Stimulated activated CD4-positive, alpha-beta T cell treated with anti-CD3 and anti-CD28 coated beads, TNF-alpha, amount 100 ng/mL, for 48 hours (primary cell): ENCODE data around the gene ERBB4.

Source experiments
- DNase-seq, 3 donors: peaks; one replicate each; pipeline ENCODE4 v3.0.0-alpha.2; 2020; ENCODE audit warnings: low read depth in 3 of 3

Gene ERBB4

GRCh38 chr2:211358504-211358903 lies 1180.1 kb downstream of the ERBB4 start:
- no peak for DNase-seq

- DNase-seq: no peak
These were observed 1184.1 kb downstream of the ERBB4 start for GRCh38 chr2:211354481-211354880.

- DNase-seq: no peak
These were observed 1186.6 kb downstream of the ERBB4 start for GRCh38 chr2:211351987-211352386.

DNA sequence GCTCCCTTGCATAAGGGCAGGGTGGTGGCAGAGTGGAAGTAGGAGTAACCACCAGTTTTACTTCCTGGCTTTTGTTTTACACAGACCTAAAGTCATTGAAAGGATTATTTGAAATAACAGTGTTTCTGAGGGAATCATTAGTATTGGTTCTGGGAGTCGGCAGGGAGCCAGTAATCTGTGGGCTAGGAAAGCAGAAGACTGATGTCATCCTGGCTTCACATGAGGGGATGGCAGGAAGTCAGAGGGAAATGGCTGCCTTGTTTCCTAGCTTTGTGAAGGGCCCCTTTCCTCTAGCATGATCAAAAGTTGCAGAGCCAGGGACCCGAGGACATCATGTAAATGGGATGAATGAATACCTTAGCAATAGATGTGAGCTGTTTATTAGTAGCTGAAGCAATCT lies 1189.6 kb downstream of the ERBB4 start:
- no peak for DNase-seq

DNA sequence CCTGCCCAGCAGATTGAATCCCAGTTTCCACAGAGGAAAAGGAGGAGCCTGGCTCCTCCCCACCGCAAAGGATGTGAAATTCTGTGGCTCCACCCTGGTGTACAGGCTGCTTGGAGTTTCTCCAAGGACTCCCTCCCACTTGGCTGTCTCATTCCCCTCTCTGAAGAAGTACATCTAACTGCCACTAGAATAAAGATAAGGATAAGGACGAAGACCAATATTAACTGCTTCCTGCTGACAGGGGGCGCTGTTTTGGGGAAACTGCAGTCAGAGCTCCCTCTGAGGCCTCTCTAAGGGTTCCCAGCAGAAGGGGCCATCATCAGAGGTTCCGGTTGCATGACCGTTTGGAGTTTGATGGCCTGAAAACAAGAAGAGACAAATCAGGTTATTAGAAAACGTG lies 1191.3 kb downstream of the ERBB4 start:
- no peak for DNase-seq

GRCh38 chr2:211344289-211344688 lies 1194.3 kb downstream of the ERBB4 start:
- no peak for DNase-seq

GRCh38 chr2:211333377-211333776 lies 1205.2 kb downstream of the ERBB4 start:
- DNase-seq: no peak

DNA sequence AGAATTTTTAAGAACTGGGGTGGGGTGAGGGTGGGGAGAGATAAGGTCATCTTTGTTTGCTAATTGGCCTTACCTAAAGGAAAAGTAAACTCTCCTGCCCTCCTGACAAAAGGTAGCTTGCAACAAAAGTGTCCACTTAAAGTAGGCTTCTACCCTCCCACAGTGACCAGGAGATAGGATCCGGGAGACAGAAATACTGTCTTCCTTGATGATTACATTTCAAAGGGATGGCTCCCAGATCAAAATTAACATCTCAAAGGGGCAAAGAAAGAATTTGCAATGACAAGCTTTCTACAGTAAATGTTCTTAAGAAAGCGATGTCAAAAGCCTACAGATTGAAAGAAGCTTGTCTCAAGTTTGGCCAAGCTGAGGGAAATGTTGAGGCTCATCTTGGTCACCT lies 1206.9 kb downstream of the ERBB4 start:
- DNase-seq: no peak

DNA sequence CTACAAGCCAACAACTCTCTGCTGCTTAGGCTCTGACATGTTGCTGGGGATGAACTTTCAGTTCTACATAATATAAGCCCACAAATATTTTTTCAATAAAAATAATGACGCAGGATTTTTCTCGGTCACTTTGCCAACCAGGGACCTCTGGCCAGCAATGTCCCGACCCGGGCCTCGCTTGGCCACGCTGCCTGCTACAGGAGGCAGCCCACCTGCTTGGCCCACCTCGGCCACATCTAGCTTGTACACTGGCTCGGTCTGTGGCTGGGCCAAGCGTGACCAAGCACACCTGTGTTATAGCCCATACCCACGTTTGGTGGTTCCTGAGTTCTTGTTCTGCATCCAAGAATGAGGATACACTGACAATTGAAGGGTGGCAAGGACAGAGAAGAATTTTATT lies 1208.7 kb downstream of the ERBB4 start:
- DNase-seq: no peak

- DNase-seq: no peak
These were observed 1209.2 kb downstream of the ERBB4 start for GRCh38 chr2:211329421-211329820.

GRCh38 chr2:211328126-211328525 lies 1210.5 kb downstream of the ERBB4 start:
- DNase-seq: no peak
